Calu3 (cell line): ENCODE measurements around the gene CRLF3. TPM values are rescaled to one million over a fixed set of nuclear protein-coding genes. Genes with fewer than 3 reads are reported as not detected.
A peak's percentile ranks its signal among the peaks of the same experiment; 100 is the strongest.

Experiments used
- BruUV-seq: library from RNA; stranded (reverse); fragments of 400-500 nt; replicated peaks from 2 replicates; lab custom pipeline; 2021; lab: Mats Ljungman, UMichigan
- CTCF ChIA-PET: fragments of 300-600 bp; sonication (Branson Sonifier 250); formaldehyde crosslinking; loops from one replicate; lab custom pipeline; 2022; ENCODE audit warnings: antibody characterized with exemption; lab: Charles Lee
- DNase-seq: peaks from one replicate; pipeline ENCODE4 v3.0.0; 2022
- H3K27ac Mint-ChIP-seq: one replicate; pipeline ENCODE4 v1.8.0; 2022; ENCODE audit warnings: mixed read lengths; ENCODE audit not compliant: unreplicated experiment
- H3K27me3 Mint-ChIP-seq: one replicate; pipeline ENCODE4 v1.8.0; 2022; ENCODE audit warnings: mixed read lengths; ENCODE audit not compliant: unreplicated experiment
- H3K36me3 Mint-ChIP-seq: one replicate; pipeline ENCODE4 v1.8.0; 2022; ENCODE audit warnings: mild to moderate bottlenecking, moderate library complexity, mixed read lengths; ENCODE audit not compliant: insufficient read depth, unreplicated experiment
- H3K4me1 Mint-ChIP-seq: one replicate; pipeline ENCODE4 v1.8.0; 2022; ENCODE audit warnings: mild to moderate bottlenecking, low read depth, mixed read lengths; ENCODE audit not compliant: unreplicated experiment
- H3K4me3 Mint-ChIP-seq: one replicate; pipeline ENCODE4 v1.8.0; 2022; ENCODE audit warnings: mild to moderate bottlenecking, low read depth, moderate library complexity, mixed read lengths; ENCODE audit not compliant: unreplicated experiment
- H3K9me3 Mint-ChIP-seq: one replicate; pipeline ENCODE4 v1.8.0; 2022; ENCODE audit warnings: low read depth, mixed read lengths; ENCODE audit not compliant: unreplicated experiment
- intact Hi-C: fragments of 100-400 bp; cut with micrococcal nuclease; formaldehyde crosslinking; loops from one replicate; pipeline ENCODE4 v1.10.0; 2022; ENCODE audit not compliant: unreplicated experiment
- total RNA-seq: library from RNA; stranded (reverse); gene quantifications from 2 replicates; pipeline ENCODE4 v1.2.3, GENCODE V29; 2022
- TF ChIP-seq, protein P1 (sequence below): fragments of 200-600 bp; IDR thresholded peaks from one replicate; pipeline ENCODE4 v1.8.0; 2022; ENCODE audit warnings: antibody characterized with exemption; ENCODE audit not compliant: unreplicated experiment

CRLF3 gene
- total RNA-seq, 1 experiment from 2014 or later, result 11.5 TPM

GRCh38 chr17:30805944-30806456, 18.5 kb downstream of the CRLF3 start:
- no peaks in the 10 kb centered on the region for H3K4me1 Mint-ChIP-seq
- peaks cover 11% of the 10 kb centered on the region for H3K36me3 Mint-ChIP-seq
- H3K27me3 Mint-ChIP-seq, result no peaks in the 10 kb centered on the region
- H3K9me3 Mint-ChIP-seq, result no peaks in the 10 kb centered on the region
- TF ChIP-seq, protein P1, sequence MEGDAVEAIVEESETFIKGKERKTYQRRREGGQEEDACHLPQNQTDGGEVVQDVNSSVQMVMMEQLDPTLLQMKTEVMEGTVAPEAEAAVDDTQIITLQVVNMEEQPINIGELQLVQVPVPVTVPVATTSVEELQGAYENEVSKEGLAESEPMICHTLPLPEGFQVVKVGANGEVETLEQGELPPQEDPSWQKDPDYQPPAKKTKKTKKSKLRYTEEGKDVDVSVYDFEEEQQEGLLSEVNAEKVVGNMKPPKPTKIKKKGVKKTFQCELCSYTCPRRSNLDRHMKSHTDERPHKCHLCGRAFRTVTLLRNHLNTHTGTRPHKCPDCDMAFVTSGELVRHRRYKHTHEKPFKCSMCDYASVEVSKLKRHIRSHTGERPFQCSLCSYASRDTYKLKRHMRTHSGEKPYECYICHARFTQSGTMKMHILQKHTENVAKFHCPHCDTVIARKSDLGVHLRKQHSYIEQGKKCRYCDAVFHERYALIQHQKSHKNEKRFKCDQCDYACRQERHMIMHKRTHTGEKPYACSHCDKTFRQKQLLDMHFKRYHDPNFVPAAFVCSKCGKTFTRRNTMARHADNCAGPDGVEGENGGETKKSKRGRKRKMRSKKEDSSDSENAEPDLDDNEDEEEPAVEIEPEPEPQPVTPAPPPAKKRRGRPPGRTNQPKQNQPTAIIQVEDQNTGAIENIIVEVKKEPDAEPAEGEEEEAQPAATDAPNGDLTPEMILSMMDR, result peak; percentile 14
- H3K27ac Mint-ChIP-seq, result no peak overlapping the region
- CTCF ChIA-PET, result interaction anchor here (0.6 kb wide), 1 partner anchor 1120 kb away, joined by 3 read pairs; no protein-coding TSS in a partner anchor
- no peak overlapping the region for H3K4me3 Mint-ChIP-seq
- intact Hi-C loops, result no loop called here
- no peak for DNase-seq
- BruUV-seq, result no TSS peak

DNA sequence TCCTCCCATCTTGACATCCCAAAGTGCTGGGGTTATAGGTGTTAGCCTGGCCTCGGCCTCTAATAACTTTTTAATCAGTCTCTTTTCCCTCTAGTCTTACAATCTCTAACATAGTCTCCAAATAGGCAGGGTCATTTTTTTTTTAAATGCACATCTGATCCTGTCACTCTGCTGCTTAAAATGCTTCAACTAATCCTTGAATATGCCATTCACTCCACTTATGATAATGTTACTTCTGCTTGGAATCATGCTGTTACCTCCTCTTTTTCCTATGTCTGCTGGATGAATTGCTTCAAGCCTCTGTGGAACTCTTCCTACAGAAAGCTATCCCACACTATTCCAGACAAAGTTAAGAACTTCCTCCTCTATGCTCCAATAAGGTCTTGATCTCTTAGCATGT, 22.8 kb downstream of the CRLF3 start:
- H3K27ac Mint-ChIP-seq, result peak overlapping the region; percentile 10

GRCh38 chr17:30796016-30796415, 28.5 kb downstream of the CRLF3 start:
- BruUV-seq, result no TSS peak
- Mint-ChIP-seq H3K4me3 (no peak overlapping the region), H3K27me3 (no peaks in the 10 kb centered on the region)

More for the DNA sequence above, 22.8 kb downstream of the CRLF3 start:
- peaks cover 30% of the 10 kb centered on the region for H3K36me3 Mint-ChIP-seq
- intact Hi-C loops, result no loop called here
- H3K4me3 Mint-ChIP-seq, result no peak overlapping the region
- no peaks in the 10 kb centered on the region for H3K9me3 Mint-ChIP-seq
- no TSS peak for BruUV-seq
- CTCF ChIA-PET, result no interaction called here
- H3K4me1 Mint-ChIP-seq, result no peaks in the 10 kb centered on the region
- TF ChIP-seq, protein P1, result no peak
- no peak for DNase-seq
- H3K27me3 Mint-ChIP-seq, result no peaks in the 10 kb centered on the region

DNA sequence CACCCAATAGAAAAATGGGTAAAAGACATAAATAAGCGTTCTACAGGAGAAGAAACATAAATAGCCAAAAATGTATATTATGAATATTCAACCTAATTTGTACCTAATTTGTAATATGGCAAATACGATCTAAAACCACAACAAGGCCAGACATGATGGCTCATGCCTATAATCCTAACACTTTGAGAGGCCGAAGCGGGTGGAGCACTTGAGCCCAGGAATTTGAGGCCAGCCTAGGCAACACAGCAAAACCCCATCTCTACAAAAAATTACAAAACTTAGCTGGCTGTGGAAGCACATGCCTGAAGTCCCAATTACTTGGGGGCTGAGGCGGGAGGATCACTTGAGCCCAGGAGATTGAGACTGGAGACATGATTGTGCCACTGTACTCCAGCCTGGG, 30.1 kb downstream of the CRLF3 start:
- Mint-ChIP-seq H3K27me3 (no peaks in the 10 kb centered on the region), H3K27ac (no peak overlapping the region), H3K36me3 (peaks cover 71% of the 10 kb centered on the region), H3K9me3 (no peaks in the 10 kb centered on the region), H3K4me1 (no peaks in the 10 kb centered on the region), H3K4me3 (no peak overlapping the region)
- TF ChIP-seq, protein P1, result no peak
- BruUV-seq, result no TSS peak
- CTCF ChIA-PET, result no interaction called here
- DNase-seq, result no peak
- intact Hi-C loops, result no loop called here

More at GRCh38 chr17:30796016-30796415, 28.5 kb downstream of the CRLF3 start:
- Mint-ChIP-seq H3K27ac (no peak overlapping the region), H3K9me3 (no peaks in the 10 kb centered on the region), H3K36me3 (peaks cover 65% of the 10 kb centered on the region), H3K4me1 (no peaks in the 10 kb centered on the region)
- intact Hi-C loops, result no loop called here
- CTCF ChIA-PET, result no interaction called here
- TF ChIP-seq, protein P1, result no peak
- no peak for DNase-seq
